GM13977 (cell line): Measurements from ENCODE around the gene SCEL.
A peak's percentile ranks its signal among the peaks of the same experiment; 100 is the strongest.

Experiments used
- DNase-seq: peaks from one replicate; pipeline ENCODE4 v3.0.0; 2012; ENCODE audit warnings: low spot score
- in situ Hi-C: fragments of 300-500 bp; cut with MboI; formaldehyde crosslinking; loops from one replicate; pipeline ENCODE4 v1.12.0; 2022; ENCODE audit warnings: low sequenced_read_pairs, low pct_unique_long_range_greater_than_20kb, mixed read lengths, inconsistent platforms; ENCODE audit not compliant: unreplicated experiment
- TF ChIP-seq, protein P1 (sequence below): IDR thresholded peaks from 2 replicates; pipeline ENCODE4 v1.5.1; 2012; ENCODE audit warnings: mild to moderate bottlenecking, control low read depth; ENCODE audit not compliant: insufficient read depth; ENCODE audit errors: extremely low read depth, missing control alignments

Gene SCEL, protein sequence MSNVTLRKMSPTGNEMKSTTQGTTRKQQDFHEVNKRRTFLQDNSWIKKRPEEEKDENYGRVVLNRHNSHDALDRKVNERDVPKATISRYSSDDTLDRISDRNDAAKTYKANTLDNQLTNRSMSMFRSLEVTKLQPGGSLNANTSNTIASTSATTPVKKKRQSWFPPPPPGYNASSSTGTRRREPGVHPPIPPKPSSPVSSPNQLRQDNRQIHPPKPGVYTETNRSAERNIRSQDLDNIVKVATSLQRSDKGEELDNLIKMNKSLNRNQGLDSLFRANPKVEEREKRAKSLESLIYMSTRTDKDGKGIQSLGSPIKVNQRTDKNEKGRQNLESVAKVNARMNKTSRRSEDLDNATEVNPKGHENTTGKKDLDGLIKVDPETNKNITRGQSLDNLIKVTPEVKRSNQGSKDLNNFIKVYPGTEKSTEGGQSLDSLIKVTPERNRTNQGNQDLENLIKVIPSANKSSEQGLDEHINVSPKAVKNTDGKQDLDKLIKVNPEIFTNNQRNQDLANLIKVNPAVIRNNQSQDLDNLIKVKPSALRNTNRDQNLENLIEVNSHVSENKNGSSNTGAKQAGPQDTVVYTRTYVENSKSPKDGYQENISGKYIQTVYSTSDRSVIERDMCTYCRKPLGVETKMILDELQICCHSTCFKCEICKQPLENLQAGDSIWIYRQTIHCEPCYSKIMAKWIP

DNA sequence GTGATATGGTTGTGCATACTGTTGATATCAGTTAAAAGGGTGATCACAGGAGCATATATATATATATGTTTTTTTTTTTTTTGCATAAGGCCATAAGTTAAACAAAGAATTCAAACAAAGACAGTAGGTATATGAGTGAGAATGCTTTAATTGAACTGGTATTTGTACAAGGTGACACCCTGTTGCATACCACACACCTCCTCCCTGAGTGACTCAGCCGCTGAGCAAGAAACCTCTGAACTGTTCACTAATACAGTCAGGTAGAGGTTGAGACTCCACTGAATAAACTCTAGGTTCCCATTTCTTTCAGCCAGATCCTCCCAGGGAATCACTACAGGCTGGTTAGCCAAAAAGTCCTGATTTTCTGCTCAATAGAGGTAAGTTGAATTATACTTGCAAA, at the start of gene SCEL:
SCEL (plus strand) TSS at position 259 of the 400 bp plus-strand sequence. CDS start 20,170 bp downstream, outside the sequence.
- in situ Hi-C loops, result no loop called here
- TF ChIP-seq, protein P1, sequence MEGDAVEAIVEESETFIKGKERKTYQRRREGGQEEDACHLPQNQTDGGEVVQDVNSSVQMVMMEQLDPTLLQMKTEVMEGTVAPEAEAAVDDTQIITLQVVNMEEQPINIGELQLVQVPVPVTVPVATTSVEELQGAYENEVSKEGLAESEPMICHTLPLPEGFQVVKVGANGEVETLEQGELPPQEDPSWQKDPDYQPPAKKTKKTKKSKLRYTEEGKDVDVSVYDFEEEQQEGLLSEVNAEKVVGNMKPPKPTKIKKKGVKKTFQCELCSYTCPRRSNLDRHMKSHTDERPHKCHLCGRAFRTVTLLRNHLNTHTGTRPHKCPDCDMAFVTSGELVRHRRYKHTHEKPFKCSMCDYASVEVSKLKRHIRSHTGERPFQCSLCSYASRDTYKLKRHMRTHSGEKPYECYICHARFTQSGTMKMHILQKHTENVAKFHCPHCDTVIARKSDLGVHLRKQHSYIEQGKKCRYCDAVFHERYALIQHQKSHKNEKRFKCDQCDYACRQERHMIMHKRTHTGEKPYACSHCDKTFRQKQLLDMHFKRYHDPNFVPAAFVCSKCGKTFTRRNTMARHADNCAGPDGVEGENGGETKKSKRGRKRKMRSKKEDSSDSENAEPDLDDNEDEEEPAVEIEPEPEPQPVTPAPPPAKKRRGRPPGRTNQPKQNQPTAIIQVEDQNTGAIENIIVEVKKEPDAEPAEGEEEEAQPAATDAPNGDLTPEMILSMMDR, result no peak

DNA sequence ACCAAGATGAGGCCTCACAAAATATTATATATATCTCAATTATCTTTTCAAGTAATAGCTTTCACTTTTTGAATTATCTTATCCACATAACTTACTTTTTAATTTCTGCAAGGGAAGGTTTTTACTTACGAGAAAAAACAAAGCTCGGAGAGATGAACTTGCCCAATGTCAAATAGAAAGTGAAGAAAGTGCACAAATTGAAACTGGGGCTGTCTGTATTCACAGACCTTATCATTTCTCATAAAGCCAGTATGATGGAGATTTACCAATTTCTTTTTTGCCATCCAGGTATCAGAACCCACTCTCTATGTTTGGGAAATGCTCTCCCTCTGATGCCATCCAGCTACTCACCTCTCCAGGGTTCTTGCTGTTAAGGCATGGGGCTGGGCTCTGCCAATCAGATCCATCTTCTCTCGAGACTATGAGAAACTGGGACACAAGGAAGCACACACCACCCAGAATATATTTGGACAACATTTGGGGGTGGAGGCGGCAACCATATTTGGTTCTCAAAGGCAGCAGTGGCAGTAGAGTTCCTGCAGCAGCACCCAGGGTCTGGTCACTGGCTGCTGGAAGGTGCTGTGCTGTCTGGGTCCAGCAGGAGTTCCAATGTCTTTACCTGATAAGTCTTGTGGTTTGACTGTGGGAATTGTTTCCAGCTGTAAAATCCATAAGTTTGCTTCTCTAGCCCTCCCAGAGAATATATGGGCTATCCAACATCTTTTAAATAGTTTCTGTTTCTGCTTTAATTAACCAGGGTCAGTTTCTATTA, 45.8 kb upstream of the SCEL start:
- in situ Hi-C loops, result loop anchor here (5.0 kb wide), 1 partner anchor 78 kb away; no protein-coding TSS in a partner anchor
- DNase-seq, result no peak
- TF ChIP-seq, protein P1, result no peak

More for the DNA sequence above, at the start of gene SCEL:
- no peak for DNase-seq

DNA sequence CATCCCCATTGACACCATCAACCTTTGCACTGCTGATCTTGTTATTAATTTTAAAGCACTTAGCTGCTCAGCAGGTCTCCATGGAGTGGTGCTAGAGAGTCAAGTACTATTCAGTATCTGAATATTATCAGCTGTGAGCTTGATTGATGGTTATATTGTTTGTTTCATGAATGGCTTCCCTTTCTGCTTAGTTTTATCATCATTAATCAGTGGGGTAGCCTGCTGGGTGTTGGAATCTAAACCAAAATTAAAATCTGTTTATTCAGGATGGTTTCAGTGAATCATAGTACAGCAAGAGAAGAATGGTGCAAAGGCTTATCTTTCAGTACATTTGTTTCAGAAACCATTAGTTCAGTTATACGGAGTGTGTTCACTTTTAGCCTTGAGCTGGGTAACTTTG, 42.5 kb upstream of the SCEL start:
- TF ChIP-seq, protein P1, result peak; percentile 80
- in situ Hi-C loops, result loop anchor here (5.0 kb wide), 1 partner anchor 74 kb away; no protein-coding TSS in a partner anchor
- no peak for DNase-seq

DNA sequence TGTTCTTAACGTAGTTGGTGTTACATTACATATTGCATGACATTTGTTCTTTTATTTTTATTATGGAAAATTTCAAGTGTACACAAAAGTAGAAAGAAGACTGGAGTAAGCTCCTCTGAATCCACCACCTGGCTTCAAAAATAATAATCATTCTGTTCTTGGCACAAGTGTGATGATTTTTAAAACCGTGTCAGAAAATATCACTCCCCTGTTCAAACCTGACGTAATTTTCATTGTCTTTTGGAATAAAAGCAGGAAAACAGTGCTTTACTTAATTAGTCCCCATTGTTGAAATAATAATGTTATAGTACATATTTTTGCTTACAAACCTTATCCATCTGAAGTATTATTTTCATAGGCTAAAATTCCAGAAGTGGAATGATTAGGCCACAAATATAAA, 41.3 kb upstream of the SCEL start:
- in situ Hi-C loops, result loop anchor here (5.0 kb wide), 1 partner anchor 73 kb away; no protein-coding TSS in a partner anchor
- no peak for DNase-seq
- TF ChIP-seq, protein P1, result no peak

DNA sequence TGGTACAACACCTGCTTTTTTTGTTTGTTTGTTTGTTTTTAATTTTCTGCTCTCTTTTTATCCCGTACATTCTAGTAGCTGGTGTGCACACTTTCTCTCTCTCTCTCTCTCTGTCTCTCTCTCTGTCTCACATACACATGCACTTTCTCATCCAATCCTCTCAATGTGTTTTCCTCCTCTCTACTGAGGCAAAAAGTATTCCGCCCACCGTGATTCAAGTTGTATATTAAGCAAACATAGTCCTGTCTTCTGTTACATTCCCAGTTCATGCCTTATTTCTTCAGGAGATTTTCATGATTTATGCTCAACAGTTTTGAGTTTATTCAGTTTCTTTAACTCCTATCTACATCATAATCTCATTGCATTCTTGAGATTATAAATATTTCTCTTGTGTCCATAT, 38.2 kb upstream of the SCEL start:
- TF ChIP-seq, protein P1, result no peak
- in situ Hi-C loops, result no loop called here
- no peak for DNase-seq

DNA sequence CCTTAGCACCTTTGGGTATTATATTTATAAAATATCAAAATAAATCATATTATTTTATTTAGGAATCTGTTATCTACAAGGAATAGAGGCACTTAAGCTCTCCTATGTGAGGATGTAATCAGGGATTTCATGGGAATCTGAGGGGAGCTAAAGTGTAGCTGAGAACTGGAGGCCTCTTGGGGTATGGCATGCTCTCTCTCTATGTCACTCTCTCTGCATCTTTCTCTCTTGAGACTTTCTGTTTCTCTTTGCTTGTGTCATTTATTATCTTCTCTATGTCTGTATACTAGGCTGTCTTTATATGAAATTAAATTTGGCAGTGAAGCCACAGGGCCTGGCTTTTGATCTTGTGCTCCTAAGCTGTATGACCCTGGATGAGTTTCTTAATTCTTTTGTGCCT, 37.7 kb upstream of the SCEL start:
- TF ChIP-seq, protein P1, result no peak
- DNase-seq, result no peak
- in situ Hi-C loops, result no loop called here
